H1 (cell line): ENCODE measurements around the gene MAPK8IP2. TPM values are rescaled to one million over a fixed set of nuclear protein-coding genes. Genes with fewer than 3 reads are reported as not detected.

Source experiments
- CTCF ChIA-PET: fragments of 300-600 bp; sonication (Branson Sonifier 250); formaldehyde crosslinking; loops from one replicate; lab custom pipeline; 2021; ENCODE audit not compliant: partially characterized antibody; lab: Charles Lee
- POLR2A ChIA-PET: fragments of 300-600 bp; sonication (Branson Sonifier 250); formaldehyde crosslinking; loops from one replicate; lab custom pipeline; 2021; ENCODE audit warnings: inconsistent platforms; ENCODE audit not compliant: partially characterized antibody; lab: Charles Lee
- DNase-seq, 2 experiments: peaks; one replicate each; pipeline versions ENCODE4 v3.0.0 to v3.0.0-alpha.2; 2010 to 2022; ENCODE audit warnings: low spot score in 2 of 2, low read depth in 1 of 2, mixed read lengths in 1 of 2
- FAIRE-seq: peaks from 2 replicates; lab custom pipeline; 2011; peaks lifted over from hg19 to GRCh38; lab: Jason Lieb, UNC
- H2AFZ ChIP-seq: 2 replicates; pipeline ENCODE4 v1.8.1; 2012; ENCODE audit warnings: low read length, inconsistent platforms
- H2AK5ac ChIP-seq: 2 replicates; pipeline ENCODE4 v1.6.1; 2013; ENCODE audit warnings: low read depth, low read length
- H2BK120ac ChIP-seq: replicated peaks from 2 replicates; pipeline ENCODE3; 2013; ENCODE audit warnings: low read depth, low read length, inconsistent platforms
- H2BK12ac ChIP-seq: 2 replicates; pipeline ENCODE4 v1.6.1; 2013; ENCODE audit warnings: low read depth, low read length
- H2BK15ac ChIP-seq: 2 replicates; pipeline ENCODE4 v1.6.1; 2013; ENCODE audit warnings: low read length
- H2BK20ac ChIP-seq: 2 replicates; pipeline ENCODE4 v1.6.1; 2013; ENCODE audit warnings: low read length
- H2BK5ac ChIP-seq: 2 replicates; pipeline ENCODE4 v1.6.1; 2013; ENCODE audit warnings: low read depth, low read length
- H3K14ac ChIP-seq: 2 replicates; pipeline ENCODE4 v1.6.1; 2013; ENCODE audit warnings: inconsistent platforms; ENCODE audit not compliant: insufficient read length
- H3K18ac ChIP-seq: 2 replicates; pipeline ENCODE4 v1.6.1; 2013; ENCODE audit warnings: low read length; ENCODE audit errors: extremely low read depth
- H3K23ac ChIP-seq: 2 replicates; pipeline ENCODE4 v1.6.1; 2013; ENCODE audit warnings: inconsistent platforms; ENCODE audit not compliant: insufficient read length
- H3K23me2 ChIP-seq: 2 replicates; pipeline ENCODE4 v1.6.1; 2013; ENCODE audit warnings: low read depth, low read length
- H3K27ac ChIP-seq: 2 replicates; pipeline ENCODE4 v1.6.1; 2011; ENCODE audit warnings: low read depth, low read length, inconsistent platforms
- H3K27me3 ChIP-seq, 4 experiments: replicated peaks in 1 of 4; 1 replicate in 1 of 4; 2 replicates in 3 of 4; pipeline versions ENCODE4 v1.6.1 to v1.8.1; 2011 to 2013; ENCODE audit warnings: low read length in 3 of 4, mild to moderate bottlenecking in 3 of 4, inconsistent platforms in 2 of 4, mixed read lengths in 2 of 4, moderate library complexity in 1 of 4; ENCODE audit not compliant: control insufficient read depth in 3 of 4, insufficient read depth in 3 of 4; ENCODE audit errors: extremely low read depth in 1 of 4
- H3K36me3 ChIP-seq, 4 experiments: 2 replicates each; pipeline versions ENCODE4 v1.6.1 to v1.8.1; 2011 to 2013; ENCODE audit warnings: mild to moderate bottlenecking in 4 of 4, low read length in 3 of 4, moderate library complexity in 2 of 4, control low read depth in 1 of 4, inconsistent platforms in 1 of 4; ENCODE audit not compliant: insufficient read depth in 4 of 4, control insufficient read depth in 2 of 4
- H3K4ac ChIP-seq: replicated peaks from 2 replicates; pipeline ENCODE3; 2013; ENCODE audit warnings: low read length, low read depth, mixed read lengths, inconsistent platforms; ENCODE audit not compliant: insufficient read length
- H3K4me1 ChIP-seq, 4 experiments: replicated peaks in 1 of 4; 1 replicate in 1 of 4; 2 replicates in 3 of 4; pipeline versions ENCODE4 v1.6.1 to v1.8.1; 2011 to 2013; ENCODE audit warnings: low read length in 3 of 4, inconsistent platforms in 2 of 4, mixed read lengths in 1 of 4; ENCODE audit not compliant: insufficient read depth in 4 of 4, control insufficient read depth in 3 of 4
- H3K4me2 ChIP-seq, 2 experiments: 2 replicates each; pipeline versions ENCODE4 v1.6.1 to v1.8.1; 2011 to 2013; ENCODE audit warnings: low read depth in 2 of 2, low read length in 2 of 2, control low read depth in 1 of 2, inconsistent platforms in 1 of 2, mild to moderate bottlenecking in 1 of 2; ENCODE audit not compliant: insufficient read depth in 1 of 2
- H3K4me3 ChIP-seq, 4 experiments: fragments of 200-600, 300-600 bp in 1 of 4; sonication (generic), shearing (Covaris generic), sonication (Bioruptor Twin) in 1 of 4; 2 replicates each; pipeline versions ENCODE4 v1.5.1 to v1.8.1; 2011 to 2016; ENCODE audit warnings: low read length in 4 of 4, low read depth in 3 of 4, control low read depth in 2 of 4, inconsistent platforms in 2 of 4, mild to moderate bottlenecking in 2 of 4, mixed read lengths in 1 of 4, moderate library complexity in 1 of 4; ENCODE audit not compliant: insufficient read depth in 2 of 4; ENCODE audit errors: extremely low read depth in 1 of 4
- H3K56ac ChIP-seq: replicated peaks from 2 replicates; pipeline ENCODE3; 2013; ENCODE audit warnings: low read depth, mild to moderate bottlenecking, mixed read lengths, low read length, inconsistent platforms; ENCODE audit not compliant: insufficient read length
- H3K79me1 ChIP-seq: 2 replicates; pipeline ENCODE4 v1.6.1; 2013; ENCODE audit warnings: low read depth, low read length, control low read depth
- H3K79me2 ChIP-seq, 2 experiments: 2 replicates each; pipeline versions ENCODE4 v1.6.1 to v1.8.1; 2012 to 2013; ENCODE audit warnings: low read length in 2 of 2, mild to moderate bottlenecking in 2 of 2, inconsistent platforms in 1 of 2; ENCODE audit not compliant: insufficient read depth in 2 of 2, control insufficient read depth in 1 of 2
- H3K9ac ChIP-seq, 4 experiments: replicated peaks in 1 of 4; 1 replicate in 1 of 4; 2 replicates in 3 of 4; pipeline versions ENCODE4 v1.6.1 to v1.8.1; 2011 to 2013; ENCODE audit warnings: low read depth in 3 of 4, low read length in 3 of 4, control low read depth in 2 of 4, mild to moderate bottlenecking in 2 of 4, moderate library complexity in 2 of 4, inconsistent platforms in 1 of 4; ENCODE audit errors: extremely low read depth in 1 of 4
- H3K9me3 ChIP-seq, 2 experiments: 2 replicates each; pipeline versions ENCODE4 v1.6.1 to v1.8.1; 2012 to 2013; ENCODE audit warnings: mild to moderate bottlenecking in 2 of 2, moderate library complexity in 2 of 2, control low read depth in 1 of 2, inconsistent platforms in 1 of 2, low read depth in 1 of 2, low read length in 1 of 2, mixed read lengths in 1 of 2; ENCODE audit not compliant: insufficient read depth in 2 of 2
- H4K20me1 ChIP-seq, 2 experiments: replicated peaks in 1 of 2; 2 replicates each; pipeline versions ENCODE3 to v1.8.1; 2011 to 2013; ENCODE audit warnings: inconsistent platforms in 2 of 2, low read length in 2 of 2, mild to moderate bottlenecking in 1 of 2; ENCODE audit not compliant: insufficient read depth in 2 of 2, control insufficient read depth in 1 of 2
- H4K5ac ChIP-seq: 2 replicates; pipeline ENCODE4 v1.6.1; 2013; ENCODE audit warnings: low read length, low read depth, mixed read lengths, inconsistent platforms; ENCODE audit not compliant: insufficient read length
- H4K8ac ChIP-seq: 2 replicates; pipeline ENCODE4 v1.8.0; 2013; ENCODE audit warnings: mild to moderate bottlenecking, moderate library complexity, low read length, inconsistent platforms; ENCODE audit not compliant: insufficient read depth; ENCODE audit errors: extremely low read depth
- H4K91ac ChIP-seq: replicated peaks from 2 replicates; pipeline ENCODE3; 2013; ENCODE audit warnings: low read length, mixed read lengths, inconsistent platforms; ENCODE audit not compliant: insufficient read length
- BRCA1 ChIP-seq: IDR thresholded peaks from 2 replicates; pipeline ENCODE4 v1.6.1; 2012; ENCODE audit warnings: low read depth, low read length, improper control_type of control experiment
- CBX5 ChIP-seq: fragments of 300-800, 300-1000 bp; sonication (generic); IDR thresholded peaks from 2 replicates; pipeline ENCODE4 v1.7.1; 2016; ENCODE audit warnings: antibody characterized with exemption, low read length, low read depth
- EZH2 ChIP-seq: fragments of 200-600 bp; sonication (generic); IDR thresholded peaks from 2 replicates; pipeline ENCODE4 v1.7.1; 2012; ENCODE audit warnings: low read depth, mild to moderate bottlenecking, moderate library complexity, low read length, inconsistent platforms; ENCODE audit not compliant: severe bottlenecking
- NANOG ChIP-seq: IDR thresholded peaks from 2 replicates; pipeline ENCODE4 v1.6.1; 2011; ENCODE audit warnings: low read length, low read depth, mild to moderate bottlenecking, inconsistent platforms; ENCODE audit not compliant: insufficient read depth, poor library complexity, severe bottlenecking
- TAF7 ChIP-seq: optimal IDR thresholded peaks from 2 replicates; pipeline ENCODE3; 2011; ENCODE audit warnings: low read depth, mild to moderate bottlenecking, inconsistent platforms, low read length, moderate library complexity, borderline replicate concordance
- TEAD4 ChIP-seq: IDR thresholded peaks from 2 replicates; pipeline ENCODE4 v1.6.1; 2012; ENCODE audit warnings: low read depth, low read length, inconsistent platforms, mixed read lengths
- WGBS, 2 experiments: shearing (Covaris generic) in 1 of 2; methylation state at CpG; one replicate each; pipeline versions ENCODE4 v1.1.6 to v1.1.7; 2013 to 2015; ENCODE audit warnings: low lambda C conversion rate in 2 of 2, mixed read lengths in 2 of 2, inconsistent platforms in 1 of 2, low coverage in 1 of 2, missing lambda C conversion rate in 1 of 2; ENCODE audit not compliant: insufficient replicate concordance in 2 of 2, insufficient coverage in 1 of 2, insufficient read length in 1 of 2; ENCODE audit errors: extremely low coverage in 1 of 2, missing lambda C conversion rate in 1 of 2; 5-methylcytosine and 5-hydroxymethylcytosine counted together
- polyA plus RNA-seq, 7 experiments: library from polyadenylated mRNA; depleted of rRNA in 3 of 7; stranded (reverse) in 5 of 7; unstranded in 2 of 7; fragments of >200 nt in 5 of 7; fragments of 200-250 nt in 2 of 7; gene quantifications; 1 replicate in 5 of 7; 2 replicates in 1 of 7; 4 replicates in 1 of 7; pipeline versions ENCODE4 v1.2.1 to v1.2.3, GENCODE V29; 2011 to 2013; ENCODE audit warnings: missing spikeins in 2 of 7, mixed read lengths in 2 of 7
- total RNA-seq: library from RNA; stranded (reverse); fragmentation: NEBNext Ultra II Directional; extraction: Animal tissue kit (Norgen Biotek cat#: 25700); gene quantifications from 2 replicates; pipeline ENCODE4 v1.2.1, GENCODE V29; 2021

Gene MAPK8IP2
- total and polyA plus RNA-seq, 2 of the 8 experiments (the other 6 are each of a cell fraction or from before 2014, with no cell fraction given), result 1.5 to 5.5 TPM

DNA sequence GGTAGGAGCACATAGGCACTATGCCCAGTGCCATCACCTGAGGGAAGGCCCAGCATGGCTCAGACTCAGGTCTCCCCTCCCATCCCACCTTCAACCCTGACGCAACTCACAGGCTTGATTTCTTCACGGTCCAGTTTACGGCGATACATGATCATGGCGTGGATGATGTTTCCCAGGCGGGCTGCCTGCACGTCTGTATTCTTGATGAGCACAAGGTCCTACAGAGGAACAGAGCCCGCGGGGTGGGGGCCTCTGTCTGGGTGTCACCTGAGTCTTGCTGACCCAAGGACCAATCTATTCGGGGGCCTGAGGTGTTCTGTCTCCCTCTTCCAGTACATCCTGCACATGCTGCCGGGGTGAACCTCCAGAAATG is 26.2 kb upstream of the MAPK8IP2 start:
- Histone ChIP-seq H3K9me3 (no peaks in the 10 kb centered on the region), H3K79me1 (no peaks in the 10 kb centered on the region), H3K4ac (no peak overlapping the region), H3K27ac (no peak overlapping the region), H2BK12ac (no peak overlapping the region), H3K18ac (no peak overlapping the region), H3K9ac (no peak overlapping the region), H4K5ac (no peak overlapping the region), H3K27me3 (no peaks in the 10 kb centered on the region), H3K4me3 (no peak overlapping the region), H4K91ac (no peak overlapping the region), H4K20me1 (peaks cover 5 to 21% of the 10 kb centered on the region in 2 experiments), H4K8ac (no peak overlapping the region), H3K79me2 (no peaks in the 10 kb centered on the region), H2BK5ac (no peak overlapping the region), H3K23me2 (no peaks in the 10 kb centered on the region), H3K56ac (no peak overlapping the region), H2BK15ac (no peak overlapping the region), H3K36me3 (peaks cover 10 to 30% (median 22%) of the 10 kb centered on the region in 4 experiments; a peak in 7 of 8 replicates), H2BK120ac (no peak overlapping the region), H3K4me2 (no peak overlapping the region), H2BK20ac (no peak overlapping the region), H3K4me1 (no peaks in the 10 kb centered on the region), H2AFZ (no peak overlapping the region), H3K14ac (no peak overlapping the region), H2AK5ac (no peak overlapping the region), H3K23ac (no peak overlapping the region)
- CTCF ChIA-PET, result interaction anchor here (0.6 to 8.1 kb wide), 13 partner anchors 10 to 128 kb away, joined by 3 to 84 read pairs (median 4); partner anchors contain the start of gene SYCE3
- WGBS, 2 experiments, result 85% methylated on average over 11 of the region's 11 CpGs; no CpG with 5 or more reads in 1 of the 2 experiments
- no peak for DNase-seq
- TF ChIP-seq CBX5 (no peak), TAF7 (no peak), EZH2 (no peak), TEAD4 (no peak), NANOG (no peak), BRCA1 (no peak)
- no peak for FAIRE-seq
- POLR2A ChIA-PET, result interaction anchor here (1.1 to 5.4 kb wide), 2 partner anchors 10 to 24 kb away, joined by 3 to 37 read pairs; partner anchors contain the start of gene SYCE3
